Medulla oblongata (tissue), 1 donor: Measurements from ENCODE around the gene STEAP1B.

Source experiments
- DNase-seq: peaks from one replicate; pipeline ENCODE4 v3.0.0-alpha.2; 2015; ENCODE audit errors: extremely low spot score

The STEAP1B gene

GRCh38 chr7:22371878-22372277, 128.1 kb downstream of the STEAP1B start:
- DNase-seq: no peak
